ENCODE measurements around the gene RNF222. TPM values are rescaled to one million over a fixed set of nuclear protein-coding genes. Genes with fewer than 3 reads are reported as not detected.

The RNF222 gene
- total and polyA plus RNA-seq, 2 experiments from 2014 or later, result 0.07 TPM; not detected in 1

- Mint-ChIP-seq H3K4me3 (peak overlapping the region; percentile 100), H3K36me3 (ENCODE audit: low read depth) (peaks cover 59% of the 10 kb centered on the region), H3K9me3 (peaks cover 3% of the 10 kb centered on the region; the same call in 1 of the 3 replicates), H3K27me3 (ENCODE audit: insufficient read depth, low read depth, poor library complexity) (peaks cover 19% of the 10 kb centered on the region), H3K4me1 (peaks cover 39% of the 10 kb centered on the region), H3K27ac (peak overlapping the region; percentile 100)
- Histone ChIP-seq H3K27me3 (ENCODE audit: insufficient read depth) (no peaks in the 10 kb centered on the region), H3K27ac (ENCODE audit: low read depth) (peak overlapping the region; percentile 99), H3K79me2 (replicated peaks; ENCODE audit: insufficient read depth) (peaks cover 46% of the 10 kb centered on the region), H3K4me2 (peak overlapping the region; percentile 85), H3K9me2 (ENCODE audit: insufficient read depth) (no peaks in the 10 kb centered on the region), H4K20me1 (replicated peaks; ENCODE audit: insufficient read depth) (peaks cover 32% of the 10 kb centered on the region), H3K4me3 (peak overlapping the region; percentile 93), H2AFZ (no peak overlapping the region), H3K36me3 (ENCODE audit: insufficient read depth) (peaks cover 43% of the 10 kb centered on the region), H3F3A (replicated peaks; ENCODE audit: low read depth) (peaks cover 48% of the 10 kb centered on the region), H3K4me1 (ENCODE audit: insufficient read depth) (peaks cover 29% of the 10 kb centered on the region)
- ATAC-seq (no peak), DNase-seq (ENCODE audit: low spot score) (no peak)
- no peak for TF ChIP-seq EZH2phosphoT487 (IDR thresholded peaks at IDR 0.05; ENCODE audit: unreplicated experiment)
- TF ChIP-seq CTCF (conservative IDR thresholded peaks at IDR 0.05; ENCODE audit: low read depth in 2 of 2), result no peak
- TF ChIP-seq ETS1 (IDR thresholded peaks at IDR 0.05), result no peak
- TF ChIP-seq JUNB (IDR thresholded peaks at IDR 0.05; ENCODE audit: unreplicated experiment), result no peak
- no peak for TF ChIP-seq STAT1 (IDR thresholded peaks at IDR 0.05; ENCODE audit: unreplicated experiment)
- TF ChIP-seq CREB1 (CRISPR knock-in tag; IDR thresholded peaks at IDR 0.05; ENCODE audit: low read depth), result no peak
- TF ChIP-seq ZNF462 (CRISPR knock-in tag; IDR thresholded peaks at IDR 0.05), result no peak
- TF ChIP-seq POLR2AphosphoS5 (IDR thresholded peaks at IDR 0.05; ENCODE audit: low read depth), result no peak; the same call in 1 of the 2 replicates
Measured at GRCh38 chr17:8382880-8383142, 14.8 kb downstream of the RNF222 start.

Data from GM23338 (cell line).